ENCODE data around the gene NRXN2. TPM values are rescaled to one million over a fixed set of nuclear protein-coding genes. Genes with fewer than 3 reads are reported as not detected.

NRXN2 gene
- total and polyA plus RNA-seq, 10 of the 15 experiments (the other 5 are each of a cell fraction or from before 2014, with no cell fraction given) = 0.03 to 1.4 (median 0.23) TPM

DNA sequence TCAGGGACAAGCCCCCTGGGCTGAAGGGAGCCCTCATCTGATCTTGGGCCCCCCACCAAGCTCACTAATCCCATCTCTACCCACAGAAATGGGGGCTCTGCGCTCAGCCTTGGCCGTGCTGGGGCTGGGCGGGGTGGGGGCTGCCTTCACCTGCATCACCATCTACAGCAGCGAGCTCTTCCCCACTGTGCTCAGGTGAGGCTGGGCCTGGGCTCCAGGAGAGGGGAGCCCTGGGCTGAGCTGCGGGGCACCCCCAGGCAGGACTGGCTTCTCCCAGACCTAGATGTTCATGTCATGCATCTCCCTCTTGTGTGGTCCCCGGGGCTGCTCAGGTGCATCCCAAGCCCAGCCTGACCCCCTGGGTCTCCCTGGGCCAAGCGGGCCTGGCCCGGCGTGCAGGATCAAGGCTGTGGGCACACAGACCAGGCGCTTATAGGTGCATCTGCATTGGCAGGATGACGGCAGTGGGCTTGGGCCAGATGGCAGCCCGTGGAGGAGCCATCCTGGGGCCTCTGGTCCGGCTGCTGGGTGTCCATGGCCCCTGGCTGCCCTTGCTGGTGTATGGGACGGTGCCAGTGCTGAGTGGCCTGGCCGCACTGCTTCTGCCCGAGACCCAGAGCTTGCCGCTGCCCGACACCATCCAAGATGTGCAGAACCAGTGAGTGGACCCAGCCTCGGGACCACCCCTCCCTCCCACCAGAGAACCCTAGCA is 122.6 kb downstream of the NRXN2 start:
- Histone ChIP-seq H3K79me2 (ENCODE audit: control insufficient read depth, insufficient read depth, low read length) (no peaks in the 10 kb centered on the region), H3K9ac (ENCODE audit: control insufficient read depth, insufficient read depth, low read length) (no peak overlapping the region), H4K20me1 (ENCODE audit: control insufficient read depth, insufficient read depth) (no peaks in the 10 kb centered on the region), H2AFZ (ENCODE audit: control insufficient read depth, low read depth, low read length) (no peak overlapping the region), H3K27me3 (replicated peaks in 1 of 2; ENCODE audit: control insufficient read depth in 2 of 2, insufficient read depth in 2 of 2, low read length in 1 of 2) (no peaks in the 10 kb centered on the region), H3K4me1 (ENCODE audit: control insufficient read depth, insufficient read depth, low read length) (no peaks in the 10 kb centered on the region), H3K9me3 (replicated peaks; ENCODE audit: control insufficient read depth, insufficient read depth, low read length) (no peaks in the 10 kb centered on the region; the same call in 1 of the 3 replicates), H3K4me2 (ENCODE audit: control insufficient read depth, insufficient read depth) (no peak overlapping the region), H3K27ac (ENCODE audit: control insufficient read depth, insufficient read depth) (no peak overlapping the region), H3K4me3 (no peak overlapping the region), H3K36me3 (ENCODE audit: control insufficient read depth in 2 of 2, insufficient read depth in 2 of 2, low read length in 1 of 2) (no peaks in the 10 kb centered on the region)
- ATAC-seq (no peak), DNase-seq (ENCODE audit: low read depth, low spot score) (no peak), FAIRE-seq (no peak)
- no TSS peak for BruUV-seq (replicated peaks)
- 35% methylated on average over 19 of the region's 19 CpGs for WGBS (ENCODE audit: insufficient coverage, insufficient replicate concordance, low lambda C conversion rate, missing lambda C conversion rate)
- in situ Hi-C loops (cut with MboI) (no loop called here), intact Hi-C loops (cut with micrococcal nuclease; ENCODE audit: unreplicated experiment) (no loop called here)
- SMC1A ChIA-PET (ENCODE audit: uncharacterized antibody, unreplicated experiment) = no interaction called here
- CTCF ChIA-PET = no interaction called here
- no peak for TF ChIP-seq SP1 (IDR thresholded peaks at IDR 0.05; ENCODE audit: low read depth, low read length)
- TF ChIP-seq JUNB (IDR thresholded peaks at IDR 0.05) = no peak
- no peak for TF ChIP-seq BHLHE40 (IDR thresholded peaks at IDR 0.05; ENCODE audit: borderline replicate concordance in 1 of 2, low read depth in 2 of 2, low read length in 1 of 2)
- TF ChIP-seq, protein P1, sequence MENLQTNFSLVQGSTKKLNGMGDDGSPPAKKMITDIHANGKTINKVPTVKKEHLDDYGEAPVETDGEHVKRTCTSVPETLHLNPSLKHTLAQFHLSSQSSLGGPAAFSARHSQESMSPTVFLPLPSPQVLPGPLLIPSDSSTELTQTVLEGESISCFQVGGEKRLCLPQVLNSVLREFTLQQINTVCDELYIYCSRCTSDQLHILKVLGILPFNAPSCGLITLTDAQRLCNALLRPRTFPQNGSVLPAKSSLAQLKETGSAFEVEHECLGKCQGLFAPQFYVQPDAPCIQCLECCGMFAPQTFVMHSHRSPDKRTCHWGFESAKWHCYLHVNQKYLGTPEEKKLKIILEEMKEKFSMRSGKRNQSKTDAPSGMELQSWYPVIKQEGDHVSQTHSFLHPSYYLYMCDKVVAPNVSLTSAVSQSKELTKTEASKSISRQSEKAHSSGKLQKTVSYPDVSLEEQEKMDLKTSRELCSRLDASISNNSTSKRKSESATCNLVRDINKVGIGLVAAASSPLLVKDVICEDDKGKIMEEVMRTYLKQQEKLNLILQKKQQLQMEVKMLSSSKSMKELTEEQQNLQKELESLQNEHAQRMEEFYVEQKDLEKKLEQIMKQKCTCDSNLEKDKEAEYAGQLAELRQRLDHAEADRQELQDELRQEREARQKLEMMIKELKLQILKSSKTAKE (IDR thresholded peaks at IDR 0.05; ENCODE audit: low read depth, poor library complexity, severe bottlenecking) = no peak
- TF ChIP-seq SREBF2 (IDR thresholded peaks at IDR 0.05; ENCODE audit: low read length) = no peak
- TF ChIP-seq SIX5 (IDR thresholded peaks at IDR 0.05; ENCODE audit: low read depth, low read length, severe bottlenecking) = no peak
- no peak for TF ChIP-seq EZH2 (IDR thresholded peaks at IDR 0.05; ENCODE audit: borderline replicate concordance, control insufficient read depth, low read depth, low read length)
- no peak for TF ChIP-seq CBX3 (IDR thresholded peaks at IDR 0.05; ENCODE audit: borderline replicate concordance, low read depth)
- no peak for TF ChIP-seq HDAC6 (IDR thresholded peaks at IDR 0.05; ENCODE audit: unreplicated experiment)
- TF ChIP-seq GABPA (IDR thresholded peaks at IDR 0.05; ENCODE audit: low read depth) = no peak
- TF ChIP-seq NFIC (IDR thresholded peaks at IDR 0.05; ENCODE audit: low read depth, low read length) = no peak
- TF ChIP-seq ZNF384 (IDR thresholded peaks at IDR 0.05; ENCODE audit: borderline replicate concordance, low read depth, low read length) = no peak
- POLR2A ChIA-PET = no interaction called here
- RAD21 ChIA-PET (ENCODE audit: unreplicated experiment) = no interaction called here
